ENCODE data around the gene FAM118A.
"Not testable (repeated sequence)": the region's sequence is repeated elsewhere in the genome, so short reads cannot be mapped to it uniquely, and the experiment has no call there.

Gene FAM118A

GRCh38 chr22:45359627-45360026 lies 49.9 kb downstream of the FAM118A start:
- no peaks in the 10 kb centered on the region for H3K27me3 ChIP-seq (ENCODE audit: insufficient read depth, low read length, poor library complexity, severe bottlenecking)
- H3K4me3 ChIP-seq (ENCODE audit: low read length, poor library complexity, severe bottlenecking), result no peak overlapping the region
- H4K20me1 ChIP-seq (ENCODE audit: insufficient read depth, low read length, poor library complexity, severe bottlenecking), result no peaks in the 10 kb centered on the region
- no peak overlapping the region for H3K4me2 ChIP-seq (ENCODE audit: low read depth, low read length, poor library complexity, severe bottlenecking)
- H3K9ac ChIP-seq (ENCODE audit: low read depth, low read length, poor library complexity, severe bottlenecking), result no peak overlapping the region
- no peaks in the 10 kb centered on the region for H3K9me3 ChIP-seq (ENCODE audit: insufficient read depth, low read depth, low read length)
- no peaks in the 10 kb centered on the region for H3K79me2 ChIP-seq (ENCODE audit: insufficient read depth, low read length)
- TF ChIP-seq CTCF (conservative IDR thresholded peaks at IDR 0.05; ENCODE audit: low read length) (no peak), EZH2phosphoT487 (IDR thresholded peaks at IDR 0.05; ENCODE audit: borderline replicate concordance) (no peak)
- H2AFZ ChIP-seq (ENCODE audit: low read length), result no peak overlapping the region
- H3K9me2 ChIP-seq (replicated peaks; ENCODE audit: low read depth, low read length), result no peaks in the 10 kb centered on the region
- no peaks in the 10 kb centered on the region for H3F3A ChIP-seq (ENCODE audit: low read depth)
- no peaks in the 10 kb centered on the region for H3K36me3 ChIP-seq (ENCODE audit: insufficient read depth, low read length)
- H3K4me1 ChIP-seq (ENCODE audit: insufficient read depth, low read length, poor library complexity, severe bottlenecking), result no peaks in the 10 kb centered on the region

- no peaks in the 10 kb centered on the region for H3F3A ChIP-seq (ENCODE audit: low read depth)
- H3K27me3 ChIP-seq (ENCODE audit: insufficient read depth, low read length, poor library complexity, severe bottlenecking), result no peaks in the 10 kb centered on the region
- H3K9ac ChIP-seq (ENCODE audit: low read depth, low read length, poor library complexity, severe bottlenecking), result no peak overlapping the region
- no peak overlapping the region for H3K4me2 ChIP-seq (ENCODE audit: low read depth, low read length, poor library complexity, severe bottlenecking)
- H3K9me2 ChIP-seq (replicated peaks; ENCODE audit: low read depth, low read length), result no peaks in the 10 kb centered on the region
- no peak overlapping the region for H2AFZ ChIP-seq (ENCODE audit: low read length)
- H4K20me1 ChIP-seq (ENCODE audit: insufficient read depth, low read length, poor library complexity, severe bottlenecking), result no peaks in the 10 kb centered on the region
- TF ChIP-seq CTCF (conservative IDR thresholded peaks at IDR 0.05; ENCODE audit: low read length) (no peak), EZH2phosphoT487 (IDR thresholded peaks at IDR 0.05; ENCODE audit: borderline replicate concordance) (no peak)
- no peak overlapping the region for H3K4me3 ChIP-seq (ENCODE audit: low read length, poor library complexity, severe bottlenecking)
- H3K9me3 ChIP-seq (ENCODE audit: insufficient read depth, low read depth, low read length), result no peaks in the 10 kb centered on the region
- H3K36me3 ChIP-seq (ENCODE audit: insufficient read depth, low read length), result no peaks in the 10 kb centered on the region
- H3K79me2 ChIP-seq (ENCODE audit: insufficient read depth, low read length), result no peaks in the 10 kb centered on the region
- H3K4me1 ChIP-seq (ENCODE audit: insufficient read depth, low read length, poor library complexity, severe bottlenecking), result no peaks in the 10 kb centered on the region
Measured at GRCh38 chr22:45366713-45367112, 57.0 kb downstream of the FAM118A start.

- not testable (repeated sequence) for H4K20me1 ChIP-seq (ENCODE audit: insufficient read depth, low read length, poor library complexity, severe bottlenecking); H3K4me2 ChIP-seq (ENCODE audit: low read depth, low read length, poor library complexity, severe bottlenecking)
Measured at GRCh38 chr22:45373592-45373991, 63.9 kb downstream of the FAM118A start.

GRCh38 chr22:45376009-45376408 lies 66.3 kb downstream of the FAM118A start:
- Histone ChIP-seq H3F3A (ENCODE audit: low read depth) (no peaks in the 10 kb centered on the region), H4K20me1 (ENCODE audit: insufficient read depth, low read length, poor library complexity, severe bottlenecking) (no peaks in the 10 kb centered on the region), H2AFZ (ENCODE audit: low read length) (no peak overlapping the region), H3K9me3 (ENCODE audit: insufficient read depth, low read depth, low read length) (no peaks in the 10 kb centered on the region), H3K4me2 (ENCODE audit: low read depth, low read length, poor library complexity, severe bottlenecking) (no peak overlapping the region), H3K9ac (ENCODE audit: low read depth, low read length, poor library complexity, severe bottlenecking) (no peak overlapping the region), H3K36me3 (ENCODE audit: insufficient read depth, low read length) (no peaks in the 10 kb centered on the region), H3K4me3 (ENCODE audit: low read length, poor library complexity, severe bottlenecking) (no peak overlapping the region), H3K79me2 (ENCODE audit: insufficient read depth, low read length) (no peaks in the 10 kb centered on the region), H3K27me3 (ENCODE audit: insufficient read depth, low read length, poor library complexity, severe bottlenecking) (no peaks in the 10 kb centered on the region), H3K9me2 (replicated peaks; ENCODE audit: low read depth, low read length) (no peaks in the 10 kb centered on the region), H3K4me1 (ENCODE audit: insufficient read depth, low read length, poor library complexity, severe bottlenecking) (no peaks in the 10 kb centered on the region)
- TF ChIP-seq EZH2phosphoT487 (IDR thresholded peaks at IDR 0.05; ENCODE audit: borderline replicate concordance) (no peak), CTCF (conservative IDR thresholded peaks at IDR 0.05; ENCODE audit: low read length) (no peak)

More at GRCh38 chr22:45373592-45373991, 63.9 kb downstream of the FAM118A start:
- not testable (repeated sequence) for H3K9me2 ChIP-seq (replicated peaks; ENCODE audit: low read depth, low read length); H3K4me3 ChIP-seq (ENCODE audit: low read length, poor library complexity, severe bottlenecking); H3F3A ChIP-seq (ENCODE audit: low read depth); H3K4me1 ChIP-seq (ENCODE audit: insufficient read depth, low read length, poor library complexity, severe bottlenecking); H3K9ac ChIP-seq (ENCODE audit: low read depth, low read length, poor library complexity, severe bottlenecking); H3K36me3 ChIP-seq (ENCODE audit: insufficient read depth, low read length); H3K79me2 ChIP-seq (ENCODE audit: insufficient read depth, low read length); H2AFZ ChIP-seq (ENCODE audit: low read length); H3K9me3 ChIP-seq (ENCODE audit: insufficient read depth, low read depth, low read length); H3K27me3 ChIP-seq (ENCODE audit: insufficient read depth, low read length, poor library complexity, severe bottlenecking)
